Chondrocyte (in vitro differentiated cells): Measurements from ENCODE around the gene RIGI. TPM values are rescaled to one million over a fixed set of nuclear protein-coding genes. Genes with fewer than 3 reads are reported as not detected.
"Not testable (repeated sequence)": the region's sequence is repeated elsewhere in the genome, so short reads cannot be mapped to it uniquely, and the experiment has no call there.

Experiments used
- DNase-seq: peaks from one replicate; pipeline ENCODE4 v3.0.0; 2021; ENCODE audit warnings: mixed read lengths, low spot score
- H3K27ac Mint-ChIP-seq: one replicate; pipeline ENCODE4 v1.8.0; 2021; ENCODE audit warnings: mild to moderate bottlenecking, moderate library complexity, mixed read lengths; ENCODE audit not compliant: unreplicated experiment
- H3K27me3 Mint-ChIP-seq: 2 replicates; pipeline ENCODE4 v1.8.0; 2021; ENCODE audit warnings: low read depth, mixed read lengths
- H3K36me3 Mint-ChIP-seq: 2 replicates; pipeline ENCODE4 v1.8.0; 2021; ENCODE audit warnings: low read depth, mixed read lengths
- H3K4me1 Mint-ChIP-seq: 2 replicates; pipeline ENCODE4 v1.8.0; 2021; ENCODE audit warnings: low read depth, mild to moderate bottlenecking, mixed read lengths
- H3K4me3 Mint-ChIP-seq: one replicate; pipeline ENCODE4 v1.8.0; 2021; ENCODE audit warnings: mild to moderate bottlenecking, moderate library complexity, mixed read lengths; ENCODE audit not compliant: unreplicated experiment
- H3K9me3 Mint-ChIP-seq: 2 replicates; pipeline ENCODE4 v1.8.0; 2021; ENCODE audit warnings: low read depth, mixed read lengths
- CTCF ChIP-seq: fragments of 200-600 bp; sonication (generic); IDR thresholded peaks from 2 replicates; pipeline ENCODE4 v1.5.0; 2021; ENCODE audit warnings: antibody characterized with exemption, mild to moderate bottlenecking, moderate library complexity
- total RNA-seq: library from RNA; stranded (reverse); gene quantifications from 3 replicates; pipeline ENCODE4 v1.2.1, GENCODE V29; 2021

The RIGI gene
- total RNA-seq, 1 donor from 2014 or later = 3.8 TPM

- peak; percentile 37 for TF ChIP-seq CTCF
- Mint-ChIP-seq H3K36me3 (peaks cover 1% of the 10 kb centered on the region), H3K9me3 (peaks cover 10% of the 10 kb centered on the region), H3K4me1 (peaks cover 26% of the 10 kb centered on the region), H3K27me3 (no peaks in the 10 kb centered on the region), H3K4me3 (peak overlapping the region; percentile 85), H3K27ac (peak overlapping the region; percentile 93)
- no peak for DNase-seq
Measured at GRCh38 chr9:32526707-32527048, 682 bp upstream of the RIGI start.

GRCh38 chr9:32525709-32526030, 326 bp downstream of the RIGI start:
- TF ChIP-seq CTCF = no peak
- no peaks in the 10 kb centered on the region for H3K36me3 Mint-ChIP-seq
- peak overlapping the region; percentile 93 for H3K27ac Mint-ChIP-seq
- H3K27me3 Mint-ChIP-seq = no peaks in the 10 kb centered on the region
- H3K9me3 Mint-ChIP-seq = peaks cover under 1% of the 10 kb centered on the region
- no peak for DNase-seq
- peaks cover 26% of the 10 kb centered on the region for H3K4me1 Mint-ChIP-seq
- peak overlapping the region; percentile 85 for H3K4me3 Mint-ChIP-seq

GRCh38 chr9:32524892-32525708, 896 bp downstream of the RIGI start:
- H3K36me3 Mint-ChIP-seq = no peaks in the 10 kb centered on the region
- no peaks in the 10 kb centered on the region for H3K27me3 Mint-ChIP-seq
- peak overlapping the region; percentile 85 for H3K4me3 Mint-ChIP-seq
- peak overlapping the region; percentile 93 for H3K27ac Mint-ChIP-seq
- peaks cover 26% of the 10 kb centered on the region for H3K4me1 Mint-ChIP-seq
- peak; percentile 59 for DNase-seq
- no peak for TF ChIP-seq CTCF
- no peaks in the 10 kb centered on the region for H3K9me3 Mint-ChIP-seq

- H3K36me3 Mint-ChIP-seq, H3K27me3 Mint-ChIP-seq, H3K9me3 Mint-ChIP-seq, DNase-seq, H3K4me3 Mint-ChIP-seq, H3K27ac Mint-ChIP-seq: not testable (repeated sequence)
- peaks cover 26% of the 10 kb centered on the region for H3K4me1 Mint-ChIP-seq
Measured at GRCh38 chr9:32524558-32524891, 1.5 kb downstream of the RIGI start.

GRCh38 chr9:32523910-32524309, 2.1 kb downstream of the RIGI start:
- H3K36me3 Mint-ChIP-seq = no peaks in the 10 kb centered on the region
- no peak overlapping the region for H3K27ac Mint-ChIP-seq
- no peaks in the 10 kb centered on the region for H3K9me3 Mint-ChIP-seq
- peaks cover 26% of the 10 kb centered on the region for H3K4me1 Mint-ChIP-seq
- H3K4me3 Mint-ChIP-seq = no peak overlapping the region
- TF ChIP-seq CTCF = no peak
- DNase-seq = no peak
- no peaks in the 10 kb centered on the region for H3K27me3 Mint-ChIP-seq

- Mint-ChIP-seq H3K4me1 (no peaks in the 10 kb centered on the region), H3K27me3 (no peaks in the 10 kb centered on the region), H3K4me3 (no peak overlapping the region), H3K9me3 (peaks cover 8% of the 10 kb centered on the region), H3K27ac (no peak overlapping the region), H3K36me3 (peaks cover 4% of the 10 kb centered on the region)
- no peak for TF ChIP-seq CTCF
- no peak for DNase-seq
Measured at GRCh38 chr9:32518276-32518675, 7.7 kb downstream of the RIGI start.
